ENCODE results near the gene P2RY2. TPM values are rescaled to one million over a fixed set of nuclear protein-coding genes. Genes with fewer than 3 reads are reported as not detected.

P2RY2 gene
- total RNA-seq, 1 donor from 2014 or later = not detected

GRCh38 chr11:73201249-73201648, 16.8 kb upstream of the P2RY2 start:
- Mint-ChIP-seq H3K27ac (ENCODE audit: unreplicated experiment) (no peak overlapping the region), H3K4me3 (ENCODE audit: unreplicated experiment) (no peak overlapping the region), H3K9me3 (ENCODE audit: unreplicated experiment) (no peaks in the 10 kb centered on the region), H3K4me1 (ENCODE audit: unreplicated experiment) (no peaks in the 10 kb centered on the region), H3K36me3 (ENCODE audit: unreplicated experiment) (no peaks in the 10 kb centered on the region), H3K27me3 (ENCODE audit: unreplicated experiment) (peaks cover 19% of the 10 kb centered on the region)
- DNase-seq (ENCODE audit: extremely low spot score, unreplicated experiment) = no peak
- no peak for TF ChIP-seq CTCF (IDR thresholded peaks at IDR 0.05)

GRCh38 chr11:73201888-73202780, 15.9 kb upstream of the P2RY2 start:
- no peaks in the 10 kb centered on the region for H3K9me3 Mint-ChIP-seq (ENCODE audit: unreplicated experiment)
- H3K36me3 Mint-ChIP-seq (ENCODE audit: unreplicated experiment) = no peaks in the 10 kb centered on the region
- H3K4me1 Mint-ChIP-seq (ENCODE audit: unreplicated experiment) = no peaks in the 10 kb centered on the region
- H3K4me3 Mint-ChIP-seq (ENCODE audit: unreplicated experiment) = no peak overlapping the region
- peaks cover 19% of the 10 kb centered on the region for H3K27me3 Mint-ChIP-seq (ENCODE audit: unreplicated experiment)
- no peak for DNase-seq (ENCODE audit: extremely low spot score, unreplicated experiment)
- TF ChIP-seq CTCF (IDR thresholded peaks at IDR 0.05) = no peak
- no peak overlapping the region for H3K27ac Mint-ChIP-seq (ENCODE audit: unreplicated experiment)

GRCh38 chr11:73203322-73203721, 14.8 kb upstream of the P2RY2 start:
- Mint-ChIP-seq H3K27me3 (ENCODE audit: unreplicated experiment) (peaks cover 19% of the 10 kb centered on the region), H3K4me3 (ENCODE audit: unreplicated experiment) (no peak overlapping the region), H3K9me3 (ENCODE audit: unreplicated experiment) (no peaks in the 10 kb centered on the region), H3K36me3 (ENCODE audit: unreplicated experiment) (no peaks in the 10 kb centered on the region), H3K4me1 (ENCODE audit: unreplicated experiment) (no peaks in the 10 kb centered on the region), H3K27ac (ENCODE audit: unreplicated experiment) (no peak overlapping the region)
- TF ChIP-seq CTCF (IDR thresholded peaks at IDR 0.05) = no peak
- no peak for DNase-seq (ENCODE audit: extremely low spot score, unreplicated experiment)

GRCh38 chr11:73203790-73204189, 14.3 kb upstream of the P2RY2 start:
- Mint-ChIP-seq H3K36me3 (ENCODE audit: unreplicated experiment) (no peaks in the 10 kb centered on the region), H3K27me3 (ENCODE audit: unreplicated experiment) (peaks cover 19% of the 10 kb centered on the region), H3K4me1 (ENCODE audit: unreplicated experiment) (no peaks in the 10 kb centered on the region), H3K4me3 (ENCODE audit: unreplicated experiment) (no peak overlapping the region), H3K27ac (ENCODE audit: unreplicated experiment) (no peak overlapping the region), H3K9me3 (ENCODE audit: unreplicated experiment) (no peaks in the 10 kb centered on the region)
- no peak for TF ChIP-seq CTCF (IDR thresholded peaks at IDR 0.05)
- no peak for DNase-seq (ENCODE audit: extremely low spot score, unreplicated experiment)

- no peak for TF ChIP-seq CTCF (IDR thresholded peaks at IDR 0.05)
- Mint-ChIP-seq H3K27ac (ENCODE audit: unreplicated experiment) (no peak overlapping the region), H3K36me3 (ENCODE audit: unreplicated experiment) (no peaks in the 10 kb centered on the region), H3K9me3 (ENCODE audit: unreplicated experiment) (no peaks in the 10 kb centered on the region), H3K4me1 (ENCODE audit: unreplicated experiment) (no peaks in the 10 kb centered on the region), H3K4me3 (ENCODE audit: unreplicated experiment) (no peak overlapping the region), H3K27me3 (ENCODE audit: unreplicated experiment) (peaks cover 19% of the 10 kb centered on the region)
- no peak for DNase-seq (ENCODE audit: extremely low spot score, unreplicated experiment)
These were observed 13.4 kb upstream of the P2RY2 start for GRCh38 chr11:73204711-73205121.

Data from osteocyte (in vitro differentiated cells).